Measurements from ENCODE around the gene LYL1. TPM values are rescaled to one million over a fixed set of nuclear protein-coding genes. Genes with fewer than 3 reads are reported as not detected.

The LYL1 gene
- total RNA-seq, 1 donor from 2014 or later = 3.0 TPM

- no peak for DNase-seq (ENCODE audit: low spot score)
These were observed 29.4 kb downstream of the LYL1 start for GRCh38 chr19:13073263-13073662.

- DNase-seq (ENCODE audit: low spot score) = no peak
These were observed 30.3 kb downstream of the LYL1 start for GRCh38 chr19:13072188-13072908.

- no peak for DNase-seq (ENCODE audit: low spot score)
These were observed 31.0 kb downstream of the LYL1 start for GRCh38 chr19:13071444-13072187.

- DNase-seq (ENCODE audit: low spot score) = no peak
These were observed 32.1 kb downstream of the LYL1 start for GRCh38 chr19:13070425-13071140.

GRCh38 chr19:13069415-13070359 is 33.0 kb downstream of the LYL1 start:
- no peak for DNase-seq (ENCODE audit: low spot score)

- no peak for DNase-seq (ENCODE audit: low spot score)
These were observed 34.4 kb downstream of the LYL1 start for GRCh38 chr19:13068085-13068846.

- DNase-seq (ENCODE audit: low spot score) = no peak
These were observed 35.5 kb downstream of the LYL1 start for GRCh38 chr19:13066933-13067807.

GRCh38 chr19:13066226-13066625 is 36.4 kb downstream of the LYL1 start:
- no peak for DNase-seq (ENCODE audit: low spot score)

- no peak for DNase-seq (ENCODE audit: low spot score)
These were observed 38.6 kb downstream of the LYL1 start for GRCh38 chr19:13064092-13064489.

GRCh38 chr19:13063461-13064091 is 39.1 kb downstream of the LYL1 start:
- DNase-seq (ENCODE audit: low spot score) = no peak

- no peak for DNase-seq (ENCODE audit: low spot score)
These were observed 40.3 kb downstream of the LYL1 start for GRCh38 chr19:13062317-13062716.

GRCh38 chr19:13060964-13061927 is 41.4 kb downstream of the LYL1 start:
- peak; percentile 87 for DNase-seq (ENCODE audit: low spot score)

- DNase-seq (ENCODE audit: low spot score) = peak; percentile 71
These were observed 42.3 kb downstream of the LYL1 start for GRCh38 chr19:13060233-13060963.

- DNase-seq (ENCODE audit: low spot score) = no peak
These were observed 43.6 kb downstream of the LYL1 start for GRCh38 chr19:13058951-13059660.

GRCh38 chr19:13057744-13058143 is 44.9 kb downstream of the LYL1 start:
- DNase-seq (ENCODE audit: low spot score) = no peak

- DNase-seq (ENCODE audit: low spot score) = no peak
These were observed 45.5 kb downstream of the LYL1 start for GRCh38 chr19:13057147-13057572.

Measured in ureter (tissue), 1 donor.